KMS-11 (cell line): ENCODE results near the gene IGSF11.

Experiments used
- H2AFZ ChIP-seq: fragments of 200-600 bp; sonication (generic); 2 replicates; pipeline ENCODE4 v1.6.1; 2016; ENCODE audit warnings: antibody characterized with exemption, mixed run types, low read depth
- H3K27ac ChIP-seq: fragments of 200-600 bp; sonication (generic); 2 replicates; pipeline ENCODE4 v1.6.1; 2016; ENCODE audit warnings: mild to moderate bottlenecking, mixed run types
- H3K27me3 ChIP-seq: fragments of 200-600 bp; sonication (generic); 2 replicates; pipeline ENCODE4 v1.6.1; 2017; ENCODE audit warnings: mild to moderate bottlenecking, low read depth, mixed run types, moderate library complexity; ENCODE audit not compliant: insufficient read depth
- H3K36me3 ChIP-seq: fragments of 200-600 bp; sonication (generic); 2 replicates; pipeline ENCODE4 v1.6.1; 2017; ENCODE audit warnings: mild to moderate bottlenecking, mixed run types; ENCODE audit not compliant: insufficient read depth
- H3K4me1 ChIP-seq: fragments of 200-600 bp; sonication (generic); 2 replicates; pipeline ENCODE4 v1.6.1; 2016; ENCODE audit warnings: mild to moderate bottlenecking, low read depth, mixed run types; ENCODE audit not compliant: poor library complexity, severe bottlenecking
- H3K4me2 ChIP-seq: fragments of 200-600 bp; sonication (generic); 2 replicates; pipeline ENCODE4 v1.7.0; 2016; ENCODE audit warnings: mild to moderate bottlenecking, mixed run types
- H3K4me3 ChIP-seq: fragments of 200-600 bp; sonication (generic); IDR thresholded peaks from 2 replicates; pipeline ENCODE4 v1.6.1; 2017; ENCODE audit warnings: low read depth, low read length, mixed read lengths; ENCODE audit not compliant: insufficient read depth
- H3K79me2 ChIP-seq: fragments of 200-600 bp; sonication (generic); 2 replicates; pipeline ENCODE4 v1.6.1; 2016; ENCODE audit warnings: low read depth, mixed run types; ENCODE audit not compliant: insufficient read depth
- H3K9ac ChIP-seq: fragments of 200-600 bp; sonication (generic); 2 replicates; pipeline ENCODE4 v1.6.1; 2016; ENCODE audit warnings: mild to moderate bottlenecking, mixed run types
- H4K20me1 ChIP-seq: fragments of 200-600 bp; sonication (generic); 2 replicates; pipeline ENCODE4 v1.6.1; 2016; ENCODE audit warnings: mild to moderate bottlenecking, mixed run types; ENCODE audit not compliant: insufficient read depth
- TF ChIP-seq, protein P1 (sequence below): fragments of 200-600 bp; sonication (generic); conservative IDR thresholded peaks from 2 replicates; pipeline ENCODE4 v1.6.1; 2017; ENCODE audit warnings: low read depth, mild to moderate bottlenecking, antibody characterized with exemption, low read length, moderate library complexity, mixed read lengths

The IGSF11 gene

GRCh38 chr3:118981494-118982134, 53.0 kb downstream of the IGSF11 start:
- no peaks in the 10 kb centered on the region for H3K79me2 ChIP-seq
- no peak overlapping the region for H3K9ac ChIP-seq
- H3K36me3 ChIP-seq, result no peaks in the 10 kb centered on the region
- H3K27me3 ChIP-seq, result no peaks in the 10 kb centered on the region
- no peak overlapping the region for H3K27ac ChIP-seq
- H3K4me3 ChIP-seq, result no peak overlapping the region
- no peak overlapping the region for H3K4me2 ChIP-seq
- no peaks in the 10 kb centered on the region for H3K4me1 ChIP-seq
- H4K20me1 ChIP-seq, result no peaks in the 10 kb centered on the region
- H2AFZ ChIP-seq, result no peak overlapping the region
- TF ChIP-seq, protein P1, sequence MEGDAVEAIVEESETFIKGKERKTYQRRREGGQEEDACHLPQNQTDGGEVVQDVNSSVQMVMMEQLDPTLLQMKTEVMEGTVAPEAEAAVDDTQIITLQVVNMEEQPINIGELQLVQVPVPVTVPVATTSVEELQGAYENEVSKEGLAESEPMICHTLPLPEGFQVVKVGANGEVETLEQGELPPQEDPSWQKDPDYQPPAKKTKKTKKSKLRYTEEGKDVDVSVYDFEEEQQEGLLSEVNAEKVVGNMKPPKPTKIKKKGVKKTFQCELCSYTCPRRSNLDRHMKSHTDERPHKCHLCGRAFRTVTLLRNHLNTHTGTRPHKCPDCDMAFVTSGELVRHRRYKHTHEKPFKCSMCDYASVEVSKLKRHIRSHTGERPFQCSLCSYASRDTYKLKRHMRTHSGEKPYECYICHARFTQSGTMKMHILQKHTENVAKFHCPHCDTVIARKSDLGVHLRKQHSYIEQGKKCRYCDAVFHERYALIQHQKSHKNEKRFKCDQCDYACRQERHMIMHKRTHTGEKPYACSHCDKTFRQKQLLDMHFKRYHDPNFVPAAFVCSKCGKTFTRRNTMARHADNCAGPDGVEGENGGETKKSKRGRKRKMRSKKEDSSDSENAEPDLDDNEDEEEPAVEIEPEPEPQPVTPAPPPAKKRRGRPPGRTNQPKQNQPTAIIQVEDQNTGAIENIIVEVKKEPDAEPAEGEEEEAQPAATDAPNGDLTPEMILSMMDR, result no peak

- Histone ChIP-seq H3K27ac (no peak overlapping the region), H2AFZ (no peak overlapping the region), H3K27me3 (no peaks in the 10 kb centered on the region), H3K4me2 (no peak overlapping the region), H4K20me1 (no peaks in the 10 kb centered on the region), H3K4me3 (no peak overlapping the region), H3K36me3 (no peaks in the 10 kb centered on the region), H3K4me1 (no peaks in the 10 kb centered on the region), H3K9ac (no peak overlapping the region), H3K79me2 (no peaks in the 10 kb centered on the region)
- TF ChIP-seq, protein P1, result no peak
These were observed 53.8 kb downstream of the IGSF11 start for GRCh38 chr3:118980832-118981231.

GRCh38 chr3:118978393-118978758, 56.3 kb downstream of the IGSF11 start:
- Histone ChIP-seq H3K9ac (no peak overlapping the region), H3K36me3 (no peaks in the 10 kb centered on the region), H4K20me1 (no peaks in the 10 kb centered on the region), H3K4me1 (no peaks in the 10 kb centered on the region), H3K4me3 (no peak overlapping the region), H2AFZ (no peak overlapping the region), H3K4me2 (no peak overlapping the region), H3K79me2 (no peaks in the 10 kb centered on the region), H3K27me3 (no peaks in the 10 kb centered on the region), H3K27ac (no peak overlapping the region)
- TF ChIP-seq, protein P1, result no peak

GRCh38 chr3:118977671-118978392, 56.8 kb downstream of the IGSF11 start:
- H3K4me3 ChIP-seq, result no peak overlapping the region
- H3K79me2 ChIP-seq, result no peaks in the 10 kb centered on the region
- no peak overlapping the region for H3K9ac ChIP-seq
- H3K4me1 ChIP-seq, result no peaks in the 10 kb centered on the region
- H3K27me3 ChIP-seq, result no peaks in the 10 kb centered on the region
- no peaks in the 10 kb centered on the region for H4K20me1 ChIP-seq
- H3K27ac ChIP-seq, result no peak overlapping the region
- H3K4me2 ChIP-seq, result no peak overlapping the region
- no peaks in the 10 kb centered on the region for H3K36me3 ChIP-seq
- H2AFZ ChIP-seq, result no peak overlapping the region
- TF ChIP-seq, protein P1, result no peak
